GM21381 (cell line): ENCODE data around the gene DQX1.
"Not testable (repeated sequence)": the region's sequence is repeated elsewhere in the genome, so short reads cannot be mapped to it uniquely, and the experiment has no call there.

Experiments
- ATAC-seq: cut with Tn5 transposase; IDR thresholded peaks from one replicate; pipeline ENCODE4 v1.9.1; 2021; ENCODE audit warnings: mild to moderate bottlenecking, moderate library complexity; ENCODE audit not compliant: unreplicated experiment

The DQX1 gene, protein sequence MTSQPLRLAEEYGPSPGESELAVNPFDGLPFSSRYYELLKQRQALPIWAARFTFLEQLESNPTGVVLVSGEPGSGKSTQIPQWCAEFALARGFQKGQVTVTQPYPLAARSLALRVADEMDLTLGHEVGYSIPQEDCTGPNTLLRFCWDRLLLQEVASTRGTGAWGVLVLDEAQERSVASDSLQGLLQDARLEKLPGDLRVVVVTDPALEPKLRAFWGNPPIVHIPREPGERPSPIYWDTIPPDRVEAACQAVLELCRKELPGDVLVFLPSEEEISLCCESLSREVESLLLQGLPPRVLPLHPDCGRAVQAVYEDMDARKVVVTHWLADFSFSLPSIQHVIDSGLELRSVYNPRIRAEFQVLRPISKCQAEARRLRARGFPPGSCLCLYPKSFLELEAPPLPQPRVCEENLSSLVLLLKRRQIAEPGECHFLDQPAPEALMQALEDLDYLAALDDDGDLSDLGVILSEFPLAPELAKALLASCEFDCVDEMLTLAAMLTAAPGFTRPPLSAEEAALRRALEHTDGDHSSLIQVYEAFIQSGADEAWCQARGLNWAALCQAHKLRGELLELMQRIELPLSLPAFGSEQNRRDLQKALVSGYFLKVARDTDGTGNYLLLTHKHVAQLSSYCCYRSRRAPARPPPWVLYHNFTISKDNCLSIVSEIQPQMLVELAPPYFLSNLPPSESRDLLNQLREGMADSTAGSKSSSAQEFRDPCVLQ

GRCh38 chr2:74525717-74526648, at the start of gene DQX1:
DQX1 (minus strand) TSS chr2:74526231; CDS start chr2:74525729, 502 bp downstream.
- no peak for ATAC-seq

DNA sequence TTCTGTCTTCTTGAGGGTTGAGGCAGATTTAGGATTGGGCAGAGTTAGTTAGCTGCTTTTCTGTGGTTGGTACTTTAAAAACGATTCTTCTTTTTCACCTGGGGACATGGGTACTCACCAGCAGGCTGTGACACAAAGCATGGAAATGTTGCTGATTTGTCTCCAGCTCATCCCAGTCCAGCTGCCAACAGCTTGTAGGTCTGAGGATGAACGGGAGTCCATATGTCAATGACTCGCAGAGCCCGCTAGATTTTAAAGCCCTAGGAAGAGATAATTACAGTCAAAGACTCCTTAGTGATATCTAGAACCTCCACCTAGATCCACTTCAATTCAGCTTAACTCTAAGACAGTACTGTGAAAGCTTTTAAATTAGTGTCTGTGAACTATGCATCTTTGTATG, 49.3 kb upstream of the DQX1 start:
- ATAC-seq, result no peak

DNA sequence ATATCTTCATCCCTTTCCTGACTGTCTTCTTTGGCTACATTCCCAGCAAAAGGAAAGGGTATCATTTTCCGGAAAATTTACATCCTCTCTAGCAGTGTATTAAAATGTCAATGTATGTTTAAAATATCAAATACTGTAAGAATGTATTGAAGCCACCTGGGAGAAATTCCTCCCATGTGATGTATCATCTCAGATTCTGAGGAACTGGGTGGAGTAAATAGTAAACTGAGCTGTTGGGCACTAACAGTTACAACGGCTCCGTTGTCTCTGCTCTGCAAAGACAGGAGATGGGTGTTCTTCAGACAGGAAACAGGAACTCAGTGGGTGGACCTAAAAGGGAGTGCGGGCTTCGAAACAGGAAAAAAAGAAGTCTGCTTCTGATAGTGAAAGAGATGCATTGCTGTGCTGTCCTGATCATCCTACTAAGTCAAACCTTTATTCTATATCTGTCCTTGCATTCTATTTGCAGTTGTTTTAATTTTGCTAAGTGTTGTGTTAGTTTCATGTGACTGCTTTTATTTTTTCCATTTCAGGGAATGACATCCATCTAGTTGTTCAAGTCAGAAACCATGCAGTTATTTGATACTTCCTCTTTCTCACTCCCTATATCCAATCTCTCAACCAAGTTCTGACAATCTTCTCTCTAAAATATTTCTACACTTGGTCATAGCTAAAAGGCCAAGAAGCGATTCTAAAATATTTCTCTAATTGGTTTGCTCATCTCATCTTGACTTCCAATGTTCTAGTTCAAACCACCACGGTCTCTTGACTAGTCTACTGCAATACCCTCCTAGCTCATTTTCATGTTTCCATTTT, 47.9 kb upstream of the DQX1 start:
- ATAC-seq, result peak; percentile 48

DNA sequence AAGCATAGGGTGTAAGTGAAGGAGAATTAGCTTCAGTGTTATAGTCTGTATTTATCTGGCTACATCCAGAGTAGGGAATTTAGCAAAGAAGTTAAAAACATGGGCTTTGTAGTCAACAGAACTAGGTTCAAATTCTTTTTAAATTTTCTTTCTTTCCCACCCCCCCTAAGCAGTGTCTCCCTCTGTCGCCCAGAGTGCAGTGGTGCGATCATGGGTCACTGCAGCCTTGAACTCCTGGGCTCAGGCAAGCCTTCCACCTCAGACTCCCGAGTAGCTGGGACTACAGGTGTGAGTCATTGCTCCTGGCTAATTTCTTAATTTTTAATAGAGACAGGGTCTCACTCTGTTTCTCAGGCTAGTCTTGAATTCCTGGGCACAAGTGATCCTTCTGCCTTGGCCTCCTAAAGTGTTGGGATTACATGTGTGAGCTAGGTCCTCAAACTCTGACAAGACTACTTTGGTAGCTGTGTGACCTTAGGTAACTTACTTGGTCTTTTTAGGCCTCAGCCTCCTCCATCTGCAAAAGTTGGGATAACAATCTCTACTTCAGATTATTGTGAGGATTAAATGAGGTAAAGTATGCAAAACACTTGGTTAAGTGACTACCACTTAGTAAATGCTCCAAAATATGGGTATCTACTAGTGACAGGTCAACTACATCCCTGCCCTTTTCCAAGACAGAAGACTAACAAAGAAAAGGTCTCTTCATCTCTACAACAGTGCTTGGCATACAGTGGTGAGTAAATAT, 46.3 kb upstream of the DQX1 start:
- no peak for ATAC-seq

DNA sequence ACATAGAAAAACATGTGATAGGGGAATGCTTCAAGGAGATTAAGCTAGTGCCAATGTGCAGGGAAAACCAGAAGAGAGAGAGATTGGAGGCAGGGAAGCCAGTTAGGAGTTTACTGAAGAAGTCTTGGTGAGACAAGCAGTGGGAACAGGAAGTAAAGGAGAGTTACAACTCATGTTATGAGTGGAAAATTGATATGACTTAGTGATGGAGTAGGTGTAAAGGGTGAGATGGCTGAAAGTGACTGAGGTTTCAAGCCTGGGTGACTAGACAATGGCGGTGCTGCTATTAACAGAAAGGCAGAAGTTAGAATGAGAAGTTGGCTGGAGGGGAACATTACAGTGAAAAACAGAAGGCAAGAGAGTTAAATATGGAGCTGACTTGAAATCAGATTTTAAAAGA, 45.0 kb upstream of the DQX1 start:
- ATAC-seq, result peak; percentile 68

GRCh38 chr2:74569686-74570085, 43.7 kb upstream of the DQX1 start:
- no peak for ATAC-seq

DNA sequence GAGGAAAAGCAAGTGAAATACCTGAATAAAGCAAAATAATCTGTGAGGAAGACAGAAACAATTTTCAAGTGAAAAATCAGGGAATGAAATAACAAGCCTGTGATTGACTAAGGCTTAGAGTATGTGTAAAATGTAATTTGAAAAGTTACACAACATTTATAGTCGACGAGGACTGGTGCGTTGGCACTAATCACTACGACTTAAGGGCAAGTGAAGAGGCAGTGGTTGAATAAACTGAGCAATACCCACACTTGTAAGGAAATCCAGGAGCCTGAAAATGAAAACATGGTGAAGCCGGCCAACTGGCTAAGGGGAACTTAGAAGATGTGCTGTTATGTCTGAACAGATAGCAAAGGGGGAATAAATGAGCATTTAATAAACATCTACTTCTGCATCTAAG, 41.9 kb upstream of the DQX1 start:
- no peak for ATAC-seq

GRCh38 chr2:74566754-74567085, 40.7 kb upstream of the DQX1 start:
- no peak for ATAC-seq

- ATAC-seq, result no peak
Measured at GRCh38 chr2:74566076-74566753, 40.2 kb upstream of the DQX1 start.

- ATAC-seq, result no peak
Measured at GRCh38 chr2:74564222-74564621, 38.2 kb upstream of the DQX1 start.

GRCh38 chr2:74562126-74562775, 36.2 kb upstream of the DQX1 start:
- no peak for ATAC-seq

DNA sequence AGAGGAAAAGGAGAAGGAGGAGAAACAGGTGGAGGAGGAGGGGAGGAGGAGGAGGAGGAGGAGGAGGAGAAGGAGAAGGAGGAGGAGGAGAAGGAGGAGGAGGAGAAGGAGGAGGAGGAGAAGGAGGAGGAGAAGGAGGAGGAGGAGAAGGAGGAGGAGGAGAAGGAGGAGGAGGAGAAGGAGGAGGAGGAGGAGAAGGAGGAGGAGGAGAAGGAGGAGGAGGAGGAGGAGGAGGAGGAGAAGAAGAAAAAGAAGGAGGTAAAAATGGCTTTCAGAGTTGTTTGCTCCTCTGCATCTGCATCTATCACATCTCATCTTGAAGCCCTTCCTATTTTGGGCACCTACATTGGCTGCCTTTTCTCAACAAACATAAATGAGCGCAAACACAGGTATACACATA, 35.0 kb upstream of the DQX1 start:
- not testable (repeated sequence) for ATAC-seq

DNA sequence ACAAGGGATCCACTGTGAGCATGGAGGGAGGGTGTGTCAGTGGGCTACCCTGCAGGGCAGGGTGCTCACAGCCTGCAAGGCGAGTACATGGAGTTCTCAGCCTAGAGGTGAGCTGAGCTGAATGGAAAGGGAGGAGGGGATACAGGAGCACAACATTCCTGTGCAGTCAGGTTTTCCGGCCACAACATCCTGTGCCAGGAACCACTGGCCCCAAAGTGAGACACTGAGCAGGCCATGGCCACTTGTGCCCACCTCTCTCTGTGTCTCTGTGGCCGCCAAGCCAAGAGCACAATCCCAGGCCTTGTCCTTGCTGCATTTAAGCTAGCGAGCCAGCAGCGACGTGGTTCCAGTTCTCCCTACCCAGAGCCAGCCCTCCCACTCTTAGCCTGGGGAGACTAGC, 34.6 kb upstream of the DQX1 start:
- ATAC-seq, result no peak

- no peak for ATAC-seq
Measured at GRCh38 chr2:74559912-74560311, 33.9 kb upstream of the DQX1 start.

GRCh38 chr2:74558284-74559230, 32.5 kb upstream of the DQX1 start:
- ATAC-seq, result no peak

DNA sequence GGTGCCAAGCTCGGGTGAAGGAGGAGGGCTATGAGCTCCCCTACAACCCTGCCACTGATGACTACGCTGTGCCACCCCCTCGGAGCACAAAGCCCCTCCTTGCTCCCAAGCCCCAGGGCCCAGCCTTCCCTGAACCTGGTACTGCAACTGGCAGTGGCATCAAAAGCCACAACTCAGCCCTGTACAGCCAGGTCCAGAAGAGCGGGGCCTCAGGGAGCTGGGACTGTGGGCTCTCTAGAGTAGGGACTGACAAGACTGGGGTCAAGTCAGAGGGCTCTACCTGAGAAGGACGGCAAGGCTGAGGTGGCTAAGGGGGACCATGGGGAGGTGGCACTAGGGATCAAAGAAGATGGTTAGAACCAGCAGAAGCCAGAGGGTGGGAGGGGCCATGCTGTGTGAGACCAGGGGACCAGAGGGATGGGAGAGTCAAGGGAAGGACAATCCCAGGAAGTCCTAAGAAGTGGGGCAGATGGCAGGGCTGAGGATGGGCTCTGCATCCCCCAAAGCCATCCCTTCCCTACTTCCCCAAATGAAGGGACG, 30.9 kb upstream of the DQX1 start:
- ATAC-seq, result no peak

- ATAC-seq, result no peak
Measured at GRCh38 chr2:74556159-74556558, 30.1 kb upstream of the DQX1 start.
